Activated CD4-positive, CD25-positive, alpha-beta regulatory T cell treated with anti-CD3 and anti-CD28 coated beads, Interleukin-2, amount 50 U/mL, for 72 hours (primary cell): ENCODE results near the gene LIM2.
"Not testable (repeated sequence)": the region's sequence is repeated elsewhere in the genome, so short reads cannot be mapped to it uniquely, and the experiment has no call there.

Experiments used
- DNase-seq: peaks from one replicate; pipeline ENCODE4 v3.0.0; 2021

Gene LIM2, protein sequence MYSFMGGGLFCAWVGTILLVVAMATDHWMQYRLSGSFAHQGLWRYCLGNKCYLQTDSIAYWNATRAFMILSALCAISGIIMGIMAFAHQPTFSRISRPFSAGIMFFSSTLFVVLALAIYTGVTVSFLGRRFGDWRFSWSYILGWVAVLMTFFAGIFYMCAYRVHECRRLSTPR

GRCh38 chr19:51387924-51388389, at the start of gene LIM2:
Gene LIM2 (minus strand): TSS chr19:51387974. CDS start chr19:51387443, 531 bp downstream.
- no peak for DNase-seq

- no peak for DNase-seq
These were observed 46.7 kb upstream of the LIM2 start for GRCh38 chr19:51434456-51434855.

GRCh38 chr19:51433043-51433442, 45.3 kb upstream of the LIM2 start:
- no peak for DNase-seq

GRCh38 chr19:51431124-51431523, 43.4 kb upstream of the LIM2 start:
- DNase-seq = no peak

- DNase-seq = no peak
These were observed 42.4 kb upstream of the LIM2 start for GRCh38 chr19:51430221-51430620.

DNA sequence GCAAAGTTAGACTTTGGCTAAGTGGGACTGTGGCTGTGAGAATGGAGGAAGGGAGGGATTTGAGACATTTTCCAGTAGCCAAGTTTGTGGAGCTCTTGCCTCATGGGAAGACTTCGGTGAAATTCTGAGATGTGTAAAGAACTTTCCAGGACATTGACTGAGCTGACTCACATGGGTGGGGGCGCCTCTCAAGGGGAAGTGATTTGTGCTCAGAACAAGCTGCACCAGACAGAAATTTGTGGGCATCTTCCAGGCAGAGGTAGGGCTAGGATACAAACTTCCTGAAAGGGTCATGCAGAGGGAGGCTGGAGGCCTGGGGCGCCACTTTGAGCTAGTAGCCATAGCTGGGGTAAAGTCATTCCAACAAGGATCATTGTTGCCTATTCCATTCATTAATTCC, 39.4 kb upstream of the LIM2 start:
- DNase-seq = no peak

DNA sequence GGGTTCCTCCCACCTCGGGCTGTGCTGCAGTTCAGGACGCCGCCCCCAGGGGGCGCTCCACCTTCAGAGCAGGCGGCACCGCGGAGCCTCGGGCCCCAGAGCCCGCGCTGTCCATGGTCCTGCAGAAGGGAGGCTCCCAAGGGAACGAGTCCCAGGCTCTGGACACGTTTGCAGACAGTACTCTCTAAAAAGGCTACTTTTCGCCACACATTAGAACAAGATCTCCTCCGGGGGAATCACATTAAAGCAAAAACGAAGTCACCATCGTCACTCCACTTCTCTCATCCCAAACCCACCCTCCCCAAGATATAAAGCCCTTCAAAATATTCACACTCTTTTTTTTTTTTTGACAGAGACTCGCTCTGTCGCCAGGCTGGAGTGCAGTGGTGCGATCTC, 34.3 kb upstream of the LIM2 start:
- peak; percentile 98 for DNase-seq

DNA sequence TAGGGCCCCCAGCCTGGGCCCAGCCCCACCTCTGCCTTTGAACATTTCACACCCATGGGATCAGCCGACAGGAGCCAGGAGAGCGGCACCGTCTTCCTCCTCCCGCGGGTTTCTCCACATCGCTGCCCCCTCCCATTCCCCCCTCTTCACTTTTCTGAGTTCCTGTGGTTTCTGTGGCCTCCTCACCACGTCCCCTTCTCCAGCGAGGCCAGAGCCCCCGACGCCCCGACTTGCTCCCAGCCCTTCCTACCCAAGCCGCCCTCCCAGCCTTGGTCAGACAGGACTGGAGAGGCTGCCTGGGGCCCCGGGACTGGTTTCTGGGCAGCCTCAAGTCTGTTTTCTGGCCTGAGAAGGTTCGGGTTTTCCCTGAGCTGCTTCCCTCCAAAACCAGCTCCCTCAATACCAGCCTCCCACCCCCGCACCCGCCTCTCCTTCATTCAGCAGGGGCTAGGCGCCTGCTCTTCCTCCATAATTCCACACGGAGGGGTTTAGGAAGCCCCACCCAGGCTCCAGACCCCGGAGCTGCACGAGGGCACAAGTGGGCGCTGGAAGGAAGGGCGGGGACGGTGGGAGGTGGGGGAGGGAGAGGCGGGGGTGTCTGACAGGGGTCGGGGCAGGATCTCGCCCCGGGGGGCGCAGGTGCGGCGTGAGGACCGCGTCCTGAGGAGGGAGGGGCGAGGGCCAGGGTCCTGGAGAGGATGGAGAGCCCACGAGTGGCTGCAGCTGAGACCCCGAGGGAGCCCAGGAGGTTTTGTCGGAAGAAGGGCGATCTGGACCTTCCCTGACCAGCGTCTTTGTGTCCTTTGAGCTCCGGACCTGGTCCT, 33.7 kb upstream of the LIM2 start:
- no peak for DNase-seq

GRCh38 chr19:51420511-51420910, 32.7 kb upstream of the LIM2 start:
- not testable (repeated sequence) for DNase-seq

- DNase-seq = no peak
These were observed 30.9 kb upstream of the LIM2 start for GRCh38 chr19:51418707-51419106.

GRCh38 chr19:51417810-51418157, 30.0 kb upstream of the LIM2 start:
- DNase-seq = no peak

DNA sequence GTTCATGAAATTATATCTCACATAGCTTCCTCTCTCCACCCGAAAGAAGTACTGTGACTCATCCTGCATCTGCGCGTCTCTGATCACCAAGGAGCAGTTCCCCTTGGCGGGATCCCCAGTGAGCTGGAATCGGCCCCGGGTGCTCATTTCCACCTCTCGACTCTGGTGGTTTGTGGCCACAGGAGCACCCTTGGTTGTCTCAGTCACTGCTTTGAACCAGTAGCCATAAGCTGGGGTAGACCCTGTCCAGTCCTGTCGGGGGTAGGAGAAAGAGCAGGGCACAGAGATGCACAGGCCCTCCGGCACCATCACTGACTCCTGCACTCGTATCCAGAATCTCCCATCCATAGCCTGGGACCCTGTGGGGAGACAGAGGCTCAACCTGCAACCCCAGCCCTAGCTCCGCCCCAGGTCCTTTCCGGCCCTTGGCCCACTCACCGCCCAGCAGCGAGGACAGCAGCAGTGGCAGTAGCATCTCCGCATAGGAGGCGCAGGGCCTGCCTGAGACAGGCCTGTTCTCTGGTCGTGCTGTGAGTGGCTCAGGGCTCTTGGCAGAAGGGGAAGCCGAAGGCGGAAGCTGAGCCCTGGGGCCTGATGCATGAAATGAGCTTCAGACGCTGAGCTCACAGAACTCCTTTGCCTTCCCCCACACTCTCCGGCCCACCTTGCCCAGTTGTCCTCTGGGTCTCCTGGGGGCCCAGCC, 29.5 kb upstream of the LIM2 start, which contains the start of gene SIGLEC10:
SIGLEC10 (minus strand) TSS at position 536 of the 703 bp plus-strand sequence; CDS start at position 475, 61 bp downstream.
- DNase-seq = no peak

GRCh38 chr19:51416422-51416821, 28.6 kb upstream of the LIM2 start:
- DNase-seq = not testable (repeated sequence)

- no peak for DNase-seq
These were observed 27.4 kb upstream of the LIM2 start for GRCh38 chr19:51415187-51415586.

DNA sequence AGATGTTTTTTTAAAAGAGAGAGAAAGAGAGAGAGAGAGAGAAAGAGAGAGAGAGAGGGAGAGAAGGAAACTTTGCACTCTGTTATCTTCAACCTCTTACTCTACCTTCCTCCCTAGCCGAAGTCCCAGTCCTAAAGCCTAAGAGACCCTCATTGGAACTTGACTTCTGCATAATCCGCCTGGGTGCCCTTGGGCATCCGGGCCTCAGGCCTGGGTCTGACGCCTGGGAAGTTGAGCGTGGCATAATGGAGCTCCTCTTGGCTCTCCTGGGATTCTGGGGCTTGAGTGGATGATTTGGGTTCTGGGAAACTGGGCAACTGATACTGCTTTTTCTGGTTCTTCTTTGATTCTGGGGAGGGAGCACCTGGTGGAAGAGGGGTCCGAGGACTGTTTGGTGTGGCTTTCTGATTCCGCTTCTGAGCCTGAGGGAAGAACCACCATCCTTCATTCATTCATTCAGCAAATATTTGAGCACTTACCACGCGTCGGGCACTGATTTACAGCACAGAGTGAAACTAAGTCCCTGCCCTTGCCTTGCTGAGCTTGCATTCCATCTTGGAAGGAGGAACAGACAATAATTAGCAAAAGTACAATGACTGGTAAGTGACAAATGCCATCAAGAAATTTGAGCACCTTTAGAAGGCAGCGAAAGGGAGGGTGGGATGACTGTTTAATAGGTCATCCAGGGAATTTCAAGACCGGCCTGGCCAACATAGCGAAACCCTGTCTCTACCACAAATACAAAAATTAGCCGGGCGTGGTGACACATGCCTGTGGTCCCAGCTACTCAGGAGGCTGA, 23.4 kb upstream of the LIM2 start:
- DNase-seq = no peak

DNA sequence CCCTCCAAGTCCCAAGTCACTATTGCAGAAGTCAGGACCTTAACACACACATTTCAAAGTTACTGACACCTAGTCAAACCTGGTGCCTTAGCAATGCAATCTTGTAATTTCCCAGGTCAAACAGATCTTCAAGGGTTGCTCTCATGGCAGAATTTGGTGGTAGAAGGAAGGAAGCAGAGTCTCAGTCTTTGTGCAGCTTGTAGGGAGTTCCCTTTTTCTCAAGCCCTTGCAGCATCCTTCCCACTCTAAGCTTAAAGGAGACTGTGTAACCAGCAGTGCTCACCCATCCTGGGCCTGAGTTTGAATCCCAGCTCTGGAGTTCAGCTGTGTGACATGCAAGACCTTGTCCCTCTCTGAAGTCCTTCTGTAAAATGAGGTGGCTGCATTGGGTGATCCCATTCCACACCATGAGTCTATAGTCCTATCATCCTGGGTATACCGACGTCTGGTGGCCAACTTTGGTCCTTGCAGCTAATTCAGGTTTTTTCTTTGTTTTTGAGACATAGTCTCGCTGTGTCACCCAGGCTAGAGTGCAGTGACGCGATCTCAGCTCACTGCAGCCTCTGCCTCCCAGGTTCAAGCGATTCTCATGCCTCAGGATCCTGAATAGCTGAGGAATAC, 19.8 kb upstream of the LIM2 start:
- DNase-seq = no peak

DNA sequence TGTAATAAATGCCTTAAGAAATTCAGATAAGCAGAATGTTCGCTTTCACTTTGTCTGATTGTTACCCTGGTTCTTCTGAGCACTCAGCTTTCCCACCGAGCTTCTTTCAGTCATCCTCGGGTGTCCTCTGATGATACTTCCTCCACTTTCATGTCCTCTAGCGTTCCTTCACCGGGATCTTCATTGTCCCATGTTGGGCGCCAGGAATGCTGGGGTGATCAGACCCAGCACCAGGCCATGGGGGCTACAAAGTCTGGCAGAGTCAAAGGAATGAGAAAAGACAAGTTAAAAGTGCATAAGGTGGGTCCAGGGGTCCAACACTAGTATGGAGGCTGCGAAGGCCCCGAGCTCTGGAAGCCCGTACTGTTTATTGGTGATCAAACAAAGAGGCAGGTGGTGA, 14.3 kb upstream of the LIM2 start:
- no peak for DNase-seq

DNA sequence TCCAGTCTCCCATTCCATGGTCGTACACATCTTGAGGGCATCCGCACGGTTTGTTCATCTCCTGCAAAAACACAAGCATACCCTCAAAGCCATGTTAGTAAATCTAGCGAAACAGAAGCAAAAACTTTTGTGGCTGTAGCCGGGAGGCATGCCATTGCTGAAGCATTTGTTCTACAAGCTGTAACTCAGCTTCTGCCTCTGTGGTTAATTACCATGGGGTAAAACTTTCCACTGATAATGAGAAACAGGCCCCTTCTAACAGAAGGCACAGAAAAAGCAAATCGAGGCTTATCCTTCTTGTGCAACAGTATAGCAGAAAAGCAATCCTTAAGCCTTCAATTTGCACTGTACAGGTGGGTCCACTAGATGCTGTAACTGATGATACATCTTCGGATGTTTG, 12.2 kb upstream of the LIM2 start:
- DNase-seq = not testable (repeated sequence)

- DNase-seq = no peak
These were observed 11.5 kb upstream of the LIM2 start for GRCh38 chr19:51399231-51399630.

GRCh38 chr19:51398096-51398704, 10.4 kb upstream of the LIM2 start:
- no peak for DNase-seq

GRCh38 chr19:51397453-51397852, 9.7 kb upstream of the LIM2 start:
- not testable (repeated sequence) for DNase-seq

DNA sequence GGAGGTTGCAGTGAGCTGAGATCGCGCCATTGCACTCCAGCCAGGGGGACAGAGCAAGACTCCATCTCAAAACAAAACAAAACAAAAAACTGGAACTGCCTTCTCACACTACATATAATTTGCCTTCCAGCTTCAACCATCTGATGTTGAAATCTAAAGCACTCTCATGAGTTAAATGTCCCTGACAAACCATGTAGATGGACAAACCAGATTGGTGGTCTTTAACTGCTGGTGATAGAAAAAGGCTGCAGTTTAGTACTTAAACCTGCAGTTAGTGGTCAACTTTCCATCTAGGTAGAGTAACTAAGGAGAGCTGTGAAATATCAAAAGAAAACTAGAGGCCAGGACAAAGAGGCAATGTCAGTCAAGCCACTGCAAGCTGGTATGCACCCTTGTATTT, 8.4 kb upstream of the LIM2 start:
- DNase-seq = no peak
